ENCODE data around the gene JMJD7.
"Not testable (repeated sequence)": the region's sequence is repeated elsewhere in the genome, so short reads cannot be mapped to it uniquely, and the experiment has no call there.

The JMJD7 gene

GRCh38 chr15:41822957-41823356 lies 4.9 kb upstream of the JMJD7 start:
- no peak for DNase-seq (ENCODE audit: low read depth)

GRCh38 chr15:41823502-41823901 lies 4.4 kb upstream of the JMJD7 start:
- DNase-seq (ENCODE audit: low read depth): no peak

GRCh38 chr15:41824062-41824745 lies 3.7 kb upstream of the JMJD7 start:
- no peak for DNase-seq (ENCODE audit: low read depth)

- no peak for DNase-seq (ENCODE audit: low read depth)
Observed at GRCh38 chr15:41825145-41825544, 2.7 kb upstream of the JMJD7 start.

- no peak for DNase-seq (ENCODE audit: low read depth)
Observed at GRCh38 chr15:41825572-41826535, 2.0 kb upstream of the JMJD7 start.

GRCh38 chr15:41827290-41827879 lies 507 bp upstream of the JMJD7 start:
- DNase-seq (ENCODE audit: low read depth): no peak

GRCh38 chr15:41828807-41829141 lies 882 bp downstream of the JMJD7 start:
- no peak for DNase-seq (ENCODE audit: low read depth)

GRCh38 chr15:41829959-41830646 lies 2.2 kb downstream of the JMJD7 start:
- no peak for DNase-seq (ENCODE audit: low read depth)

GRCh38 chr15:41831291-41831690 lies 3.4 kb downstream of the JMJD7 start:
- not testable (repeated sequence) for DNase-seq (ENCODE audit: low read depth)

GRCh38 chr15:41832208-41832607 lies 4.3 kb downstream of the JMJD7 start:
- no peak for DNase-seq (ENCODE audit: low read depth)

- no peak for DNase-seq (ENCODE audit: low read depth)
Observed at GRCh38 chr15:41832875-41833274, 5.0 kb downstream of the JMJD7 start.

- no peak for DNase-seq (ENCODE audit: low read depth)
Observed at GRCh38 chr15:41834096-41834495, 6.2 kb downstream of the JMJD7 start.

- no peak for DNase-seq (ENCODE audit: low read depth)
Observed at GRCh38 chr15:41836073-41836472, 8.2 kb downstream of the JMJD7 start.

GRCh38 chr15:41836713-41837454 lies 9.0 kb downstream of the JMJD7 start:
- DNase-seq (ENCODE audit: low read depth): no peak

GRCh38 chr15:41838400-41838897 lies 10.6 kb downstream of the JMJD7 start, which contains the start of gene PLA2G4B:
Gene PLA2G4B (plus strand): TSS chr15:41838847. CDS start chr15:41838914, 67 bp downstream.
- no peak for DNase-seq (ENCODE audit: low read depth)

GRCh38 chr15:41839781-41840491 lies 12.0 kb downstream of the JMJD7 start:
- DNase-seq (ENCODE audit: low read depth): no peak

- DNase-seq (ENCODE audit: low read depth): no peak
Observed at GRCh38 chr15:41840673-41841072, 12.8 kb downstream of the JMJD7 start.

GRCh38 chr15:41841131-41841530 lies 13.2 kb downstream of the JMJD7 start:
- DNase-seq (ENCODE audit: low read depth): no peak

GRCh38 chr15:41842229-41842628 lies 14.3 kb downstream of the JMJD7 start:
- DNase-seq (ENCODE audit: low read depth): no peak

GRCh38 chr15:41843571-41843970 lies 15.7 kb downstream of the JMJD7 start:
- DNase-seq (ENCODE audit: low read depth): no peak

- no peak for DNase-seq (ENCODE audit: low read depth)
Observed at GRCh38 chr15:41844814-41845213, 16.9 kb downstream of the JMJD7 start.
